K562 (cell line): ENCODE data around the gene DNAAF3. TPM values are rescaled to one million over a fixed set of nuclear protein-coding genes. Genes with fewer than 3 reads are reported as not detected.
A peak's percentile ranks its signal among the peaks of the same experiment; 100 is the strongest.

Experiments used
- ATAC-seq: fragments of 200-7000 bp; cut with Tn5 transposase; 3 replicates; pipeline ENCODE4 v1.9.1; 2020; ENCODE audit warnings: moderate library complexity
- BruUV-seq: library from RNA; stranded (reverse); fragments of 400-500 nt; replicated peaks from 2 replicates; lab custom pipeline; 2021; lab: Mats Ljungman, UMichigan
- CTCF ChIA-PET: fragments of 300-600 bp; formaldehyde crosslinking; extraction: SDS; loops from one replicate; lab custom pipeline; 2021; ENCODE audit warnings: low intra/inter-chr PET ratio; lab: Yijun Ruan, JAX
- POLR2A ChIA-PET: fragments of 300-600, 350-650 bp; sonication (Branson Sonifier 250); formaldehyde crosslinking; extraction: SDS; loops from one replicate; lab custom pipeline; 2021; ENCODE audit warnings: antibody characterized with exemption, inconsistent platforms; lab: Yijun Ruan, JAX
- DNase-seq, 4 experiments: peaks; one replicate each; pipeline versions ENCODE4 v3.0.0 to v3.0.0-alpha.2; 2011 to 2018; ENCODE audit warnings: low spot score in 3 of 4, mixed read lengths in 3 of 4; ENCODE audit errors: extremely low read depth in 1 of 4
- FAIRE-seq: peaks from 2 replicates; lab custom pipeline; 2011; peaks lifted over from hg19 to GRCh38; lab: Jason Lieb, UNC
- H2AFZ ChIP-seq: 2 replicates; pipeline ENCODE4 v1.6.0; 2011; ENCODE audit warnings: low read depth, low read length, control low read depth, inconsistent platforms
- H3K27ac ChIP-seq: fragments of 200-600 bp; 3 replicates; pipeline ENCODE4 v1.8.0; 2011; ENCODE audit warnings: low read depth, mild to moderate bottlenecking, control low read depth, inconsistent platforms, low read length, moderate library complexity, mixed read lengths; ENCODE audit errors: extremely low read depth
- H3K27me3 ChIP-seq, 2 experiments: fragments of 300-600 bp in 1 of 2; 2 replicates in 1 of 2; 3 replicates in 1 of 2; pipeline versions ENCODE4 v1.6.0 to v1.8.0; 2011; ENCODE audit warnings: inconsistent platforms in 2 of 2, low read length in 2 of 2, mild to moderate bottlenecking in 1 of 2, mixed read lengths in 1 of 2, moderate library complexity in 1 of 2; ENCODE audit not compliant: control insufficient read depth in 2 of 2, insufficient read depth in 2 of 2
- H3K36me3 ChIP-seq: fragments of 300-600 bp; 3 replicates; pipeline ENCODE4 v1.8.0; 2011; ENCODE audit warnings: mild to moderate bottlenecking, low read length, inconsistent platforms; ENCODE audit not compliant: control insufficient read depth, insufficient read depth
- H3K4me1 ChIP-seq, 2 experiments: fragments of 200-600 bp in 1 of 2; replicated peaks in 1 of 2; 2 replicates in 1 of 2; 3 replicates in 1 of 2; pipeline versions ENCODE4 v1.5.1 to v1.8.0; 2011; ENCODE audit warnings: inconsistent platforms in 2 of 2, low read length in 2 of 2, mild to moderate bottlenecking in 1 of 2, mixed read lengths in 1 of 2, moderate library complexity in 1 of 2; ENCODE audit not compliant: control insufficient read depth in 2 of 2, insufficient read depth in 2 of 2
- H3K4me2 ChIP-seq: 2 replicates; pipeline ENCODE4 v1.6.1; 2011; ENCODE audit warnings: low read length, control low read depth, inconsistent platforms, mixed read lengths; ENCODE audit not compliant: insufficient read depth
- H3K4me3 ChIP-seq: fragments of 200-600 bp; sonication (generic), shearing (Covaris generic); 2 replicates; pipeline ENCODE4 v1.5.1; 2016; ENCODE audit warnings: control low read depth, inconsistent platforms
- H3K79me2 ChIP-seq: fragments of 200-600 bp; 3 replicates; pipeline ENCODE4 v1.8.0; 2011; ENCODE audit warnings: low read length, inconsistent platforms; ENCODE audit not compliant: control insufficient read depth, insufficient read depth
- H3K9ac ChIP-seq, 2 experiments: 2 replicates each; pipeline versions ENCODE4 v1.6.0 to v1.6.1; 2011; ENCODE audit warnings: low read depth in 2 of 2, low read length in 2 of 2, control low read depth in 1 of 2, inconsistent platforms in 1 of 2, mild to moderate bottlenecking in 1 of 2, mixed read lengths in 1 of 2; ENCODE audit not compliant: insufficient read depth in 1 of 2
- H3K9me1 ChIP-seq: one replicate; pipeline ENCODE4 v1.6.0; 2011; ENCODE audit warnings: inconsistent platforms, mild to moderate bottlenecking, low read length, moderate library complexity; ENCODE audit not compliant: control insufficient read depth, insufficient read depth
- H3K9me3 ChIP-seq: replicated peaks from 2 replicates; pipeline ENCODE4 v1.5.1; 2011; ENCODE audit warnings: low read depth, low read length, inconsistent platforms; ENCODE audit not compliant: control insufficient read depth, insufficient read depth
- H4K20me1 ChIP-seq: replicated peaks from 2 replicates; pipeline ENCODE4 v1.6.1; 2011; ENCODE audit warnings: low read length, inconsistent platforms, mixed read lengths; ENCODE audit not compliant: control insufficient read depth, insufficient read depth
- HDAC2 ChIP-seq: fragments of 450-650 bp; IDR thresholded peaks from 2 replicates; pipeline ENCODE4 v1.6.1; 2016; ENCODE audit warnings: mild to moderate bottlenecking
- HDAC3 ChIP-seq: fragments of 450-650 bp; IDR thresholded peaks from 2 replicates; pipeline ENCODE4 v1.6.1; 2018; ENCODE audit warnings: borderline replicate concordance, mild to moderate bottlenecking, moderate library complexity; ENCODE audit not compliant: partially characterized antibody
- HMGN3 ChIP-seq: IDR thresholded peaks from 2 replicates; pipeline ENCODE4 v1.6.1; 2011; ENCODE audit warnings: borderline replicate concordance, low read depth, mild to moderate bottlenecking, mixed read lengths, low read length; ENCODE audit not compliant: insufficient read length; ENCODE audit errors: extremely low read depth
- MAFF ChIP-seq: IDR thresholded peaks from 2 replicates; pipeline ENCODE4 v1.6.1; 2012; ENCODE audit warnings: low read length, improper control_type of control experiment
- NFE2 ChIP-seq: IDR thresholded peaks from 2 replicates; pipeline ENCODE4 v1.6.1; 2014; ENCODE audit warnings: antibody characterized with exemption, low read depth
- NFIX ChIP-seq: fragments of 250-450 bp; sonication (Bioruptor Pico); IDR thresholded peaks from 2 replicates; pipeline ENCODE4 v1.4.0; 2020; ENCODE audit warnings: low read depth, mild to moderate bottlenecking, moderate library complexity
- NR4A1 ChIP-seq, 2 experiments: fragments of 250-450 bp in 1 of 2; fragments of 450-650 bp in 1 of 2; sonication (Bioruptor Pico) in 1 of 2; IDR thresholded peaks; 2 replicates each; pipeline versions ENCODE4 v1.4.0 to v1.6.1; 2016 to 2020; ENCODE audit warnings: mild to moderate bottlenecking in 2 of 2, missing compliant biosample characterization in 1 of 2, missing genetic modification characterization in 1 of 2, moderate library complexity in 1 of 2
- SMAD2 ChIP-seq: fragments of 150-350 bp; IDR thresholded peaks from 2 replicates; pipeline ENCODE4 v1.6.1; 2014; ENCODE audit warnings: low read depth, mild to moderate bottlenecking, low read length
- SMC3 ChIP-seq: conservative IDR thresholded peaks from 2 replicates; pipeline ENCODE4 v1.6.1; 2011; ENCODE audit warnings: low read depth, low read length, improper control_type of control experiment; ENCODE audit not compliant: insufficient read depth
- ZNF217 ChIP-seq: sonication (generic); formaldehyde crosslinking; IDR thresholded peaks from 2 replicates; pipeline ENCODE4 v1.8.0; 2022; ENCODE audit warnings: mild to moderate bottlenecking, missing genetic modification reagents
- WGBS: fragments of 100-300 bp; shearing (Covaris generic); methylation state at CpG from one replicate; pipeline ENCODE4 v1.1.6; 2016; ENCODE audit warnings: low coverage, mixed read lengths; ENCODE audit not compliant: insufficient coverage; ENCODE audit errors: missing lambda C conversion rate; 5-methylcytosine and 5-hydroxymethylcytosine counted together
- in situ Hi-C: fragments of 300-500 bp; cut with MboI; formaldehyde crosslinking; loops from 4 replicates; pipeline ENCODE4 v1.15.0; 2018; ENCODE audit warnings: inconsistent platforms, mixed read lengths
- intact Hi-C: fragments of 100-400 bp; cut with micrococcal nuclease; formaldehyde crosslinking; loops from 2 replicates; pipeline ENCODE4 v1.14.2; 2022
- polyA plus RNA-seq, 8 experiments: library from polyadenylated mRNA; depleted of rRNA in 4 of 8; stranded (reverse) in 5 of 8; unstranded in 3 of 8; fragments of >200 nt; fragmentation: Nextera tagmentation in 2 of 8; fragmentation: Illumina TruSeq in 1 of 8; extraction: Ambion mirVana in 2 of 8; extraction: Trizol in 1 of 8; gene quantifications; 2 replicates each; pipeline versions ENCODE4 v1.2.1 to v1.2.3, GENCODE V29; 2011 to 2014; ENCODE audit warnings: inconsistent platforms in 1 of 8, missing spikeins in 1 of 8
- total RNA-seq, 7 experiments: library from RNA; depleted of rRNA in 6 of 7; stranded (reverse); fragments of >200 nt in 6 of 7; fragmentation: Illumina TruSeq in 2 of 7; extraction: Trizol in 2 of 7; gene quantifications; 2 replicates each; pipeline versions ENCODE4 v1.2.1 to v1.2.3, GENCODE V29; 2011 to 2021; ENCODE audit warnings: low replicate concordance in 1 of 7
- TF ChIP-seq, protein P1 (sequence below): sonication (generic); formaldehyde crosslinking; IDR thresholded peaks from 2 replicates; pipeline ENCODE4 v1.8.1; 2023; ENCODE audit warnings: mild to moderate bottlenecking, missing genetic modification reagents
- TF ChIP-seq, protein P2 (sequence below): fragments of 450-650 bp; formaldehyde crosslinking; IDR thresholded peaks from 2 replicates; pipeline ENCODE4 v1.4.0; 2022; ENCODE audit warnings: mild to moderate bottlenecking, moderate library complexity

Gene DNAAF3
- total and polyA plus RNA-seq, 9 of the 15 experiments (the other 6 are each of a cell fraction or from before 2014, with no cell fraction given): 21.6 to 61.5 (median 43.0) TPM

GRCh38 chr19:55172741-55173140 is 6.3 kb upstream of the DNAAF3 start:
- H3K4me1 ChIP-seq: peaks cover 24 to 36% of the 10 kb centered on the region in 2 experiments; a peak in 4 of 5 replicates
- H3K79me2 ChIP-seq: no peaks in the 10 kb centered on the region; the same call in 2 of the 3 replicates
- in situ Hi-C loops: loop anchor here (25.0 kb wide), 1 partner anchor 965 kb away; the partner anchor contains the start of gene ZNF444
- no peaks in the 10 kb centered on the region for H3K27me3 ChIP-seq
- BruUV-seq: TSS peak; percentile 45
- ATAC-seq (no peak), DNase-seq (no peak), FAIRE-seq (no peak)
- POLR2A ChIA-PET: no interaction called here
- peak overlapping the region in 1 of 2 experiments; percentile 92; a peak in 1 of 4 replicates for H3K9ac ChIP-seq
- intact Hi-C loops: no loop called here
- no peak overlapping the region for H3K27ac ChIP-seq
- peak overlapping the region; percentile 88 for H3K4me2 ChIP-seq
- H3K36me3 ChIP-seq: no peaks in the 10 kb centered on the region
- H3K4me3 ChIP-seq: no peak overlapping the region
- WGBS: 72% methylated on average over 10 of the region's 12 CpGs
- H4K20me1 ChIP-seq: no peaks in the 10 kb centered on the region
- TF ChIP-seq, protein P1, sequence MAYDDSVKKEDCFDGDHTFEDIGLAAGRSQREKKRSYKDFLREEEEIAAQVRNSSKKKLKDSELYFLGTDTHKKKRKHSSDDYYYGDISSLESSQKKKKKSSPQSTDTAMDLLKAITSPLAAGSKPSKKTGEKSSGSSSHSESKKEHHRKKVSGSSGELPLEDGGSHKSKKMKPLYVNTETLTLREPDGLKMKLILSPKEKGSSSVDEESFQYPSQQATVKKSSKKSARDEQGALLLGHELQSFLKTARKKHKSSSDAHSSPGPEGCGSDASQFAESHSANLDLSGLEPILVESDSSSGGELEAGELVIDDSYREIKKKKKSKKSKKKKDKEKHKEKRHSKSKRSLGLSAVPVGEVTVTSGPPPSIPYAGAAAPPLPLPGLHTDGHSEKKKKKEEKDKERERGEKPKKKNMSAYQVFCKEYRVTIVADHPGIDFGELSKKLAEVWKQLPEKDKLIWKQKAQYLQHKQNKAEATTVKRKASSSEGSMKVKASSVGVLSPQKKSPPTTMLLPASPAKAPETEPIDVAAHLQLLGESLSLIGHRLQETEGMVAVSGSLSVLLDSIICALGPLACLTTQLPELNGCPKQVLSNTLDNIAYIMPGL (CRISPR knock-in tag): no peak
- TF ChIP-seq NFIX: no peak
- TF ChIP-seq NFE2: no peak
- no peak for TF ChIP-seq HMGN3
- TF ChIP-seq HDAC2: no peak
- no peak for TF ChIP-seq NR4A1 (CRISPR knock-in tag; IDR thresholded peaks at IDR 0.05)
- no peak for TF ChIP-seq NR4A1 (tag; IDR thresholded peaks at IDR 0.05)
- TF ChIP-seq, protein P2, sequence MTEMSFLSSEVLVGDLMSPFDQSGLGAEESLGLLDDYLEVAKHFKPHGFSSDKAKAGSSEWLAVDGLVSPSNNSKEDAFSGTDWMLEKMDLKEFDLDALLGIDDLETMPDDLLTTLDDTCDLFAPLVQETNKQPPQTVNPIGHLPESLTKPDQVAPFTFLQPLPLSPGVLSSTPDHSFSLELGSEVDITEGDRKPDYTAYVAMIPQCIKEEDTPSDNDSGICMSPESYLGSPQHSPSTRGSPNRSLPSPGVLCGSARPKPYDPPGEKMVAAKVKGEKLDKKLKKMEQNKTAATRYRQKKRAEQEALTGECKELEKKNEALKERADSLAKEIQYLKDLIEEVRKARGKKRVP: no peak
- TF ChIP-seq MAFF: no peak
- no peak for TF ChIP-seq SMAD2
- no peak for TF ChIP-seq HDAC3
- no peak for TF ChIP-seq ZNF217 (CRISPR knock-in tag)
- TF ChIP-seq SMC3: no peak
- H3K9me3 ChIP-seq: no peaks in the 10 kb centered on the region
- CTCF ChIA-PET: no interaction called here
- no peak overlapping the region for H2AFZ ChIP-seq
- no peaks in the 10 kb centered on the region for H3K9me1 ChIP-seq
